IMR-90 (cell line): Measurements from ENCODE around the gene LYVE1. TPM values are rescaled to one million over a fixed set of nuclear protein-coding genes. Genes with fewer than 3 reads are reported as not detected.

Source experiments
- ATAC-seq: fragments of 200-7000 bp; cut with Tn5 transposase; 2 replicates; pipeline ENCODE4 v1.9.1; 2020; ENCODE audit warnings: low read depth, mild to moderate bottlenecking, moderate library complexity
- BruUV-seq: library from RNA; stranded (reverse); fragments of 400-500 nt; replicated peaks from 2 replicates; lab custom pipeline; 2021; lab: Mats Ljungman, UMichigan
- CTCF ChIA-PET: fragments of 300-600 bp; formaldehyde crosslinking; extraction: SDS; loops from one replicate; lab custom pipeline; 2021; ENCODE audit warnings: antibody characterized with exemption; lab: Yijun Ruan, JAX
- POLR2A ChIA-PET: fragments of 300-600 bp; sonication (Branson Sonifier 250); formaldehyde crosslinking; loops from one replicate; lab custom pipeline; 2022; ENCODE audit warnings: antibody characterized with exemption; ENCODE audit not compliant: unreplicated experiment; lab: Charles Lee
- DNase-seq: peaks from one replicate; pipeline ENCODE4 v3.0.0; 2013
- H2AFZ ChIP-seq: replicated peaks from 2 replicates; pipeline ENCODE3; 2013; ENCODE audit warnings: low read length, mild to moderate bottlenecking; ENCODE audit not compliant: poor library complexity
- H2AK5ac ChIP-seq: 2 replicates; pipeline ENCODE4 v1.6.1; 2013; ENCODE audit warnings: low read depth, low read length, inconsistent platforms
- H2AK9ac ChIP-seq: replicated peaks from 2 replicates; pipeline ENCODE3; 2013; ENCODE audit warnings: mild to moderate bottlenecking, low read depth, low read length, moderate library complexity; ENCODE audit not compliant: poor library complexity
- H2BK120ac ChIP-seq: 2 replicates; pipeline ENCODE4 v1.6.1; 2013; ENCODE audit warnings: low read depth, low read length, inconsistent platforms
- H2BK15ac ChIP-seq: 3 replicates; pipeline ENCODE4 v1.6.1; 2013; ENCODE audit warnings: low read depth, low read length, inconsistent platforms
- H2BK20ac ChIP-seq: 2 replicates; pipeline ENCODE4 v1.6.1; 2013; ENCODE audit warnings: low read depth, mild to moderate bottlenecking, inconsistent platforms, low read length, moderate library complexity
- H2BK5ac ChIP-seq: 2 replicates; pipeline ENCODE4 v1.6.1; 2013; ENCODE audit warnings: mild to moderate bottlenecking, low read depth, low read length, inconsistent platforms; ENCODE audit not compliant: poor library complexity, severe bottlenecking
- H3K14ac ChIP-seq: replicated peaks from 2 replicates; pipeline ENCODE4 v1.6.1; 2013; ENCODE audit warnings: low read depth, low read length, inconsistent platforms
- H3K18ac ChIP-seq: 2 replicates; pipeline ENCODE4 v1.6.1; 2013; ENCODE audit warnings: low read depth, low read length, control low read depth
- H3K23ac ChIP-seq: 2 replicates; pipeline ENCODE4 v1.6.1; 2013; ENCODE audit warnings: low read depth, low read length, inconsistent platforms
- H3K27ac ChIP-seq: 2 replicates; pipeline ENCODE4 v1.5.1; 2013; ENCODE audit warnings: mild to moderate bottlenecking, control low read depth, low read length; ENCODE audit not compliant: insufficient read depth
- H3K27me3 ChIP-seq: 2 replicates; pipeline ENCODE4 v1.6.1; 2013; ENCODE audit warnings: low read length; ENCODE audit not compliant: control insufficient read depth, insufficient read depth
- H3K36me3 ChIP-seq: 2 replicates; pipeline ENCODE4 v1.6.1; 2013; ENCODE audit warnings: low read length, mixed read lengths; ENCODE audit not compliant: control insufficient read depth, insufficient read depth
- H3K4ac ChIP-seq: 2 replicates; pipeline ENCODE4 v1.6.1; 2013; ENCODE audit warnings: low read depth, low read length, inconsistent platforms
- H3K4me1 ChIP-seq: 2 replicates; pipeline ENCODE4 v1.6.1; 2013; ENCODE audit warnings: low read length, mixed read lengths; ENCODE audit not compliant: control insufficient read depth, insufficient read depth
- H3K4me2 ChIP-seq: 2 replicates; pipeline ENCODE4 v1.6.1; 2013; ENCODE audit warnings: low read depth, mild to moderate bottlenecking, control low read depth, low read length, moderate library complexity
- H3K4me3 ChIP-seq: 2 replicates; pipeline ENCODE4 v1.5.1; 2013; ENCODE audit warnings: low read depth, mild to moderate bottlenecking, control low read depth, low read length, moderate library complexity; ENCODE audit not compliant: insufficient read depth
- H3K56ac ChIP-seq: 2 replicates; pipeline ENCODE4 v1.6.1; 2013; ENCODE audit warnings: low read length, inconsistent platforms; ENCODE audit not compliant: insufficient read depth; ENCODE audit errors: extremely low read depth
- H3K79me1 ChIP-seq, 2 experiments: 2 replicates each; pipeline ENCODE4 v1.6.1; 2013; ENCODE audit warnings: low read length in 2 of 2, inconsistent platforms in 1 of 2, low read depth in 1 of 2
- H3K9ac ChIP-seq: 2 replicates; pipeline ENCODE4 v1.6.1; 2013; ENCODE audit warnings: low read depth, low read length, control low read depth
- H3K9me1 ChIP-seq: 2 replicates; pipeline ENCODE4 v1.6.1; 2013; ENCODE audit warnings: low read length, inconsistent platforms; ENCODE audit not compliant: insufficient read depth
- H3K9me3 ChIP-seq: 2 replicates; pipeline ENCODE4 v1.6.1; 2013; ENCODE audit warnings: low read length; ENCODE audit not compliant: control insufficient read depth, insufficient read depth
- H4K20me1 ChIP-seq: 2 replicates; pipeline ENCODE4 v1.6.1; 2013; ENCODE audit warnings: low read length, inconsistent platforms; ENCODE audit not compliant: insufficient read depth
- H4K5ac ChIP-seq: 2 replicates; pipeline ENCODE4 v1.6.1; 2013; ENCODE audit warnings: mild to moderate bottlenecking, low read depth, low read length, control low read depth
- H4K8ac ChIP-seq, 2 experiments: 2 replicates each; pipeline ENCODE4 v1.6.1; 2013; ENCODE audit warnings: low read depth in 2 of 2, low read length in 2 of 2, control low read depth in 1 of 2, inconsistent platforms in 1 of 2
- H4K91ac ChIP-seq: 2 replicates; pipeline ENCODE4 v1.6.1; 2013; ENCODE audit warnings: low read depth, low read length, inconsistent platforms; ENCODE audit not compliant: insufficient read depth
- CEBPB ChIP-seq: IDR thresholded peaks from 2 replicates; pipeline ENCODE4 v1.6.1; 2012; ENCODE audit warnings: low read depth, low read length, improper control_type of control experiment
- CHD1 ChIP-seq: IDR thresholded peaks from 2 replicates; pipeline ENCODE4 v1.6.1; 2012; ENCODE audit warnings: low read depth, low read length, improper control_type of control experiment
- WGBS, 2 experiments: methylation state at CpG; one replicate each; pipeline versions ENCODE4 v1.1.5 to v1.1.7; 2013; ENCODE audit warnings: missing lambda C conversion rate in 2 of 2; ENCODE audit not compliant: insufficient read length in 1 of 2; ENCODE audit errors: extremely low coverage in 2 of 2; 5-methylcytosine and 5-hydroxymethylcytosine counted together
- dilution Hi-C: fragments of 300-500 bp; cut with HindIII; formaldehyde crosslinking; loops from one replicate; pipeline ENCODE4 v1.14.3; 2018; ENCODE audit warnings: low sequenced_read_pairs; ENCODE audit not compliant: unreplicated experiment
- in situ Hi-C: fragments of 300-500 bp; cut with MboI; formaldehyde crosslinking; loops from 3 replicates; pipeline ENCODE4 v1.14.3; 2019; ENCODE audit warnings: low sequenced_read_pairs, inconsistent platforms, mixed read lengths
- intact Hi-C: fragments of 100-400 bp; cut with micrococcal nuclease; formaldehyde crosslinking; loops from 2 replicates; pipeline ENCODE4 v1.10.0; 2022
- polyA plus RNA-seq, 3 experiments: library from polyadenylated mRNA; depleted of rRNA; stranded (reverse); fragments of >200 nt; gene quantifications; 2 replicates each; pipeline ENCODE4 v1.2.3, GENCODE V29; 2012; ENCODE audit warnings: low replicate concordance in 1 of 3
- total RNA-seq: library from RNA; depleted of rRNA; stranded (reverse); fragments of >200 nt; gene quantifications from 2 replicates; pipeline ENCODE4 v1.2.3, GENCODE V29; 2012

LYVE1 gene
- total and polyA plus RNA-seq, 2 of the 4 experiments (the other 2 are of a cell fraction), result not detected

- no peak overlapping the region for H3K23ac ChIP-seq
- in situ Hi-C loops (no loop called here), intact Hi-C loops (no loop called here), dilution Hi-C loops (no loop called here)
- POLR2A ChIA-PET, result no interaction called here
- no peak overlapping the region for H4K5ac ChIP-seq
- BruUV-seq, result no TSS peak
- no peak overlapping the region for H2AK5ac ChIP-seq
- H3K56ac ChIP-seq, result no peak overlapping the region
- no peak overlapping the region for H3K4me2 ChIP-seq
- H3K36me3 ChIP-seq, result no peaks in the 10 kb centered on the region
- no peak overlapping the region for H2AK9ac ChIP-seq
- H3K9ac ChIP-seq, result no peak overlapping the region
- no peak overlapping the region for H2BK120ac ChIP-seq
- H4K8ac ChIP-seq, result no peak overlapping the region
- ATAC-seq (no peak), DNase-seq (no peak)
- H3K79me1 ChIP-seq, result no peaks in the 10 kb centered on the region
- no peak overlapping the region for H2AFZ ChIP-seq
- H4K20me1 ChIP-seq, result no peaks in the 10 kb centered on the region
- H3K9me3 ChIP-seq, result no peaks in the 10 kb centered on the region
- CTCF ChIA-PET, result interaction anchor here (1.0 to 1.7 kb wide), 2 partner anchors 15 to 160 kb away, joined by 4 to 5 read pairs; no protein-coding TSS in a partner anchor
- H3K4me1 ChIP-seq, result no peaks in the 10 kb centered on the region
- no peak overlapping the region for H3K18ac ChIP-seq
- no peak overlapping the region for H3K27ac ChIP-seq
- no peak overlapping the region for H2BK15ac ChIP-seq
- TF ChIP-seq CEBPB (peak; percentile 88), CHD1 (no peak)
- H3K27me3 ChIP-seq, result no peaks in the 10 kb centered on the region
- H3K4me3 ChIP-seq, result no peak overlapping the region
- H3K14ac ChIP-seq, result no peak overlapping the region
- H3K9me1 ChIP-seq, result no peaks in the 10 kb centered on the region; the same call in 1 of the 2 replicates
- 79% methylated on average over 2 of the region's 6 CpGs; no CpG with 5 or more reads in 1 of the 2 experiments for WGBS, 2 experiments
- no peak overlapping the region for H2BK20ac ChIP-seq
- no peak overlapping the region for H2BK5ac ChIP-seq
- no peak overlapping the region for H4K91ac ChIP-seq
- no peak overlapping the region for H3K4ac ChIP-seq
Observed at GRCh38 chr11:10566257-10566957, 2.1 kb downstream of the LYVE1 start.
